GM23248 (cell line): ENCODE results near the gene BMP8A.

Experiments
- EZH2 ChIP-seq: fragments of 200-600 bp; sonication (generic); IDR thresholded peaks from 2 replicates; pipeline ENCODE4 v1.6.1; 2018; ENCODE audit warnings: antibody characterized with exemption, mild to moderate bottlenecking; ENCODE audit not compliant: insufficient read depth, poor library complexity, severe bottlenecking
- EZH2phosphoT487 ChIP-seq: fragments of 200-600 bp; sonication (generic); IDR thresholded peaks from 2 replicates; pipeline ENCODE4 v1.6.1; 2018; ENCODE audit warnings: antibody characterized with exemption, moderate library complexity, mild to moderate bottlenecking, low read depth; ENCODE audit not compliant: insufficient read depth

DNA sequence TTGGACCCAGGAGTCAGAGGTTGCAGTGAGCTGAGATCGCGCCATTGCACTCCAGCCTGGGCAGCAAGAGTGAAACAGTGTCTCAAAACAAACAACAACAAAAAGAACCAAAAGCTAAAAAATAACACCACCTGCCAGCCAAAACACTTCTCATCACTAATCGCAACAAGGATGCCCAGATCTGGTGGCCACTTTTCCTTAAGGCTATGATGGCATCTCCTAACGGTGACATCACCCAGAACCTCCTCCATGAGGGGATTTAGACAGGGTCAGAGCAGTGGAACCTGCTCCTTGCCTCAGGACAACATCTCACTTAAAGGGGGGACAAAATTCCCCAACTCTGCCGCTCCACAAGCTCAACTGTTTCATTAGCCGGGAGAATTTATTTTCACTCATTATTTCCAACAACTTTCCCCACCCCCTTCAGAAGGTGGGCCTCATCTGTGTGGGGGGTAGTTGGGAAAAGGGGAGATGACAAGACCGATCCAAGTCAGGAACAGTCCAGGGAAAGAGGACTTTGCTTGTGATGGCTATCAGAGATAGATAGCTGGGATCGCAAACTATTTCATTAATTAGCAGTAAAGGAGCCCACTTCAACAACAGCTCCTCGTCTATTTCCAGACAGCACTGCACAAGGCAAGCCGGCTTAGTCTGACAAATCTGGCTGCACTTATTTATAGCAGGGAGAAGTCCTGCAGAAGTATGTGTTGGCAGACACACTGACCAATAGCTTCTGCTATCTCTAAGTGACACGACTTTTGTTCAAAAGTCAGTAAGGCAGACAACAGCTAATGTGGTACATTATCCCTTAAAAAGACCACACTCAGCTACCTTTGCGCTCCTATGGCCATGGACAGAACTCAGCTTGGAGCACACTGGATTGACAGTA is 82.5 kb downstream of the BMP8A start:
- no peak for TF ChIP-seq EZH2phosphoT487
- TF ChIP-seq EZH2, result no peak
